D721Med (cell line): ENCODE data around the gene NPRL2.

Experiments used
- DNase-seq: peaks from one replicate; pipeline ENCODE4 v3.0.0; 2011; ENCODE audit warnings: low spot score; ENCODE audit not compliant: insufficient read length
- FAIRE-seq: peaks from 2 replicates; lab custom pipeline; 2011; peaks lifted over from hg19 to GRCh38; lab: Jason Lieb, UNC
- TF ChIP-seq, protein P1 (sequence below): IDR thresholded peaks from 2 replicates; pipeline ENCODE4 v1.5.1; 2012; ENCODE audit warnings: mild to moderate bottlenecking, control low read depth; ENCODE audit not compliant: insufficient read depth; ENCODE audit errors: missing control alignments

Gene NPRL2

DNA sequence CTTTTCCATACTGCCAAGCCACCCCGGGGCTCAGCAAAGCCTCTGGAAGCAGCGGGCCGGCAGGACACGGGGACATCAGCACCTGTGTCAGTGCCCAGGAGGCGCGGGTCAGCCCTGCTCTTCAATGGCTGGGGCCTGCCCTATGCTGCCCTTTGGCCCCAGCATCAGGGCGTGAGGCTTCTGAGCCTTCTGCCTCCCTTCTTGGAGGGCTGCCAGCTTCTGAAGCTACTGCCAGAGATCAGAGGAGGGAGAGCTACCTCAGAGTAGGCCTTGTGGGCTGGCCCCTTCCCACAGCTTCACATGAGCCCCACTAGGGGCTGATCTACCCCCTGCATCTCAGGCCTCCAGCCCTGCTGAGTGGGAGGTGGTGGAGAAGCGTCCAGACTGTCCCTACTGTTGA lies 21.8 kb upstream of the NPRL2 start:
- TF ChIP-seq, protein P1, sequence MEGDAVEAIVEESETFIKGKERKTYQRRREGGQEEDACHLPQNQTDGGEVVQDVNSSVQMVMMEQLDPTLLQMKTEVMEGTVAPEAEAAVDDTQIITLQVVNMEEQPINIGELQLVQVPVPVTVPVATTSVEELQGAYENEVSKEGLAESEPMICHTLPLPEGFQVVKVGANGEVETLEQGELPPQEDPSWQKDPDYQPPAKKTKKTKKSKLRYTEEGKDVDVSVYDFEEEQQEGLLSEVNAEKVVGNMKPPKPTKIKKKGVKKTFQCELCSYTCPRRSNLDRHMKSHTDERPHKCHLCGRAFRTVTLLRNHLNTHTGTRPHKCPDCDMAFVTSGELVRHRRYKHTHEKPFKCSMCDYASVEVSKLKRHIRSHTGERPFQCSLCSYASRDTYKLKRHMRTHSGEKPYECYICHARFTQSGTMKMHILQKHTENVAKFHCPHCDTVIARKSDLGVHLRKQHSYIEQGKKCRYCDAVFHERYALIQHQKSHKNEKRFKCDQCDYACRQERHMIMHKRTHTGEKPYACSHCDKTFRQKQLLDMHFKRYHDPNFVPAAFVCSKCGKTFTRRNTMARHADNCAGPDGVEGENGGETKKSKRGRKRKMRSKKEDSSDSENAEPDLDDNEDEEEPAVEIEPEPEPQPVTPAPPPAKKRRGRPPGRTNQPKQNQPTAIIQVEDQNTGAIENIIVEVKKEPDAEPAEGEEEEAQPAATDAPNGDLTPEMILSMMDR = no peak
- DNase-seq = no peak
- no peak for FAIRE-seq

DNA sequence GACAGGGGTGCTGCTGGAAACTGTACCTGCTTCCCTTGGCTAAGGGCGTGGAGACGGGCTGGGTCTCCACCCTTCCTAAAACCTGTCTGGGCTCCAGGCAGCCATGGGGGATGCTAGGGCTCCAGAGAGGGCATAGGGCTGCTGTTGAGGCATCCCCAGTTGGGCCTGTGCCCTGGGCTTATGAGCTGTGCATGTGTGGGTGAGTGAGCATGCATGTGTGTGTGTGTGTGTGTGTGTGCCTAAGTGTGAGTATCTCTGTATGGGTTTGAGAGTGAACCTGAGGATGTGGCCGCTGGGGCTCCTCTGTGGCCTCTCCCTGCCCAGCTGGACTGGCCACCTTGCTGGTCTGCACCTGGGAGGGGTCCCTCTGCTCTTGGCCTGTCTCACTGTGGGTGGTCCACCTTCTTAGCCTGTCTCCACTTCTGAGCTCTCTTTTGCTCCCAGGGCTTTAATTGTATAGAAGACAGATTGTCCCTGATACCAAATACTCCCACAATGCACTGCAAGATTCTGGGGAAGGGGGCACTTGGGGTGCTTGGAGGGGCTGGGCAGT lies 20.6 kb upstream of the NPRL2 start:
- FAIRE-seq = no peak
- TF ChIP-seq, protein P1 = no peak

DNA sequence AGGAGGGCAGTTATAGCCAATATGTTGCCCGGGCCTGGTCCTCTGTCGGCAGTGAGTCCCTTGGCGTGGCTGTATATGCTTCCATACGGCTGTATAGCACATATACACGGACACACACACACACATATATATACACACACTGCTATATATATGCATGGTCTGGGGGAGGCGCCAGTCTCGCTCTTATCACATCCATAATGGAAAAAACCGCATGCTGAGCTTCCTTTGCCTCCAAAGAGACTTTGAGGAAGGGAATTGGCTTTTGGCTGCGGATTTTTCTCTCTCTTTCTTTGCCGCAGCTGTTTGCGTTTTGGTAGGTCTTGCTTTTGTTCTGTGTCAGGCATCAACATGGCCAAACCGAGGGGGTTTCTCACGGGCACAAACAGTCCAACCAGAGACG lies 20.0 kb upstream of the NPRL2 start:
- FAIRE-seq = no peak
- TF ChIP-seq, protein P1 = peak; percentile 36
- DNase-seq = no peak

More for the DNA sequence above, 20.6 kb upstream of the NPRL2 start:
- DNase-seq = no peak

DNA sequence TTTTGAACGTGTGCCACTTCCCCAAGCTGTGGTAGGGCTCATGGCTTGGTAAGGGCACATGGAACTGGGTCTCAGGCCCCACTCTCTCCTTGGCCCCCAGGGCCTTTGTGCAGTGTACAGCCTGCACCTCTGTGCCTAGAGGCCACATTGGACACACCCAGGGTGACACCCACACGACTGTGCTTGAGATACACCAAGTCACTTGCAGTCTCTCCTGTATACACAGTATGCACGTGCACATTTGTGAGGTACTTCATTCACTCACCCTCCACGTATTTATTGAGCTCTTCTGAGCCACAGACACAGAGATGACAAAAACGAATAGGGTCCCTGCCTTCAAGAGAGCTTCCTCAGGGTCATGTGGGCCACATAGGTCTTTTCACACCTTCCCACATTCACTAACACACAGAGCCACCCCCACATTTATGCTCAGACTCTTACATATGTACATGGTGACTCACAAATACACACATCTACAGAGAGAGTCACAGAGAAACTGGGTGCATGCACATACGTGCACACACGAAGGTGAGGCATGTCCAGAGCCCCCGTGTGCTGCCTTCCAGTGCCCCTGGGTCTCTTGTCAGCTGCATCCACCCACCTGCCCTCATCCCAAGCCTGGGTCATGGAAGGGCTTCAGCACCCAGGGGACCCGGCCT lies 18.6 kb upstream of the NPRL2 start:
- FAIRE-seq = no peak
- TF ChIP-seq, protein P1 = no peak
- no peak for DNase-seq

DNA sequence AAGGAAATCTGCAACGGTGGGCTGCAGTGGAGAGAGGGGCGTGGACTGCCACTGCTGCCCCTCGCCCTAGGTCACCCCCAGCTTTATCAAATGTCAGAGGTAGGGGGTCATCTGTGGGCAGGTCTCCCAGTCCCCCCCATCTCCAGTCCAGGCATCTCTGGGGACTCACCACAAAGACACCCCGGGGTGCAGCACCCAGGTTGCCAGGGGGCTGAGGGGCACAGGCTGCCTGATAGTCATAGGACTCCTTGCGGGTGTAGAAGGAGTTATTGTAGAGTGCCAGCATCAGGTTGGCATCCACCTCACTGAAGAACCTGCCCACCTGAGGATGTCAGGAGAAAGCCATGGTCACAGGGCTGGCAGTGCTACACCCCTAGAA lies 15.3 kb upstream of the NPRL2 start:
- no peak for DNase-seq
- TF ChIP-seq, protein P1 = no peak
- FAIRE-seq = no peak

DNA sequence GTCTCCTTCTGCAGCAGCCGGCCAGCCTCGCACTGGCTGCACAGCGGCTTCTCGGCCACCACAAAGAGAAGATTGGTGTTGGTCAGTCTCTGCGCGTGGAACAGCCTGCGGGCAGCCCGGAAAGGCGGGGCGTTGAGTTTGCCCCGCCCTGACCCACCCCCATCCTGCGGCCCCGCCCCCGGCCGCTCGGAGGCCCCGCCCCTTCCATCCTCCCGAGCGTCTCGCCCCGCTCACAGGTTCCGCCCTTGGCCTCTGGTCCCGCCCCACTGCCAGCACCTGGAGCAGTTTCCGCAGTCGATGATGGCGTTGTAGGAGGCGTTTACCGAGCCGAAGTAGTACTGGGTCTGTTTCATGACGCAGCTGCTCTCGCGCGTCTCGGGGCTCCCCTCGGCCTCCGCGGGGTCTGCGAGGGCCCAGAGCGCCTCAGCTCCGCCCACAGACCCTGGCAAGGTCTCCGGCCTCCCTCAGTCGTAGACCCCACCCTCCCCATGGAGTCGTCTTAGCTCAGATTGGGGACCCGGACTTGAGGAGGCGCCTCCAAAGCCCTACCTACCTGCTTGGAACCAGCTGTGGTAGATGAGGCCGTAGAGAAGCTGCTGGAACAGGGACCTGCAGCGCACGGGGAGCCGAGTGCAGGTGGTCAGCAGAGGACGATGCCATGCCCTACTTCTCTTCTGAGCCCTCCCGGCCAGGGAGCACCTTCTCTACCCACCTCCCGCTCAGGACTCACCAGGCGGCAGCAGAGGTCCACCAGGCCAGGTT lies 14.7 kb upstream of the NPRL2 start:
- FAIRE-seq (no peak), DNase-seq (no peak)
- TF ChIP-seq, protein P1 = no peak
